ENCODE results near the gene EVA1A. TPM values are rescaled to one million over a fixed set of nuclear protein-coding genes. Genes with fewer than 3 reads are reported as not detected.

Gene EVA1A
- not detected in 2 replicates for total RNA-seq (2014; rRNA removed; shearing (Covaris generic))
- not detected in 2 replicates for total RNA-seq (2022)
- percentile 9 among the genes with signal in this experiment for Bru-seq, nascent RNA
- percentile 7 among the genes with signal in this experiment for BruChase-seq, experiment 1, labeled RNA remaining after a 6-hour chase
- BruChase-seq, experiment 2, labeled RNA remaining after a 2-hour chase: percentile 8 among the genes with signal in this experiment
- long read RNA-seq: 0 reads

DNA sequence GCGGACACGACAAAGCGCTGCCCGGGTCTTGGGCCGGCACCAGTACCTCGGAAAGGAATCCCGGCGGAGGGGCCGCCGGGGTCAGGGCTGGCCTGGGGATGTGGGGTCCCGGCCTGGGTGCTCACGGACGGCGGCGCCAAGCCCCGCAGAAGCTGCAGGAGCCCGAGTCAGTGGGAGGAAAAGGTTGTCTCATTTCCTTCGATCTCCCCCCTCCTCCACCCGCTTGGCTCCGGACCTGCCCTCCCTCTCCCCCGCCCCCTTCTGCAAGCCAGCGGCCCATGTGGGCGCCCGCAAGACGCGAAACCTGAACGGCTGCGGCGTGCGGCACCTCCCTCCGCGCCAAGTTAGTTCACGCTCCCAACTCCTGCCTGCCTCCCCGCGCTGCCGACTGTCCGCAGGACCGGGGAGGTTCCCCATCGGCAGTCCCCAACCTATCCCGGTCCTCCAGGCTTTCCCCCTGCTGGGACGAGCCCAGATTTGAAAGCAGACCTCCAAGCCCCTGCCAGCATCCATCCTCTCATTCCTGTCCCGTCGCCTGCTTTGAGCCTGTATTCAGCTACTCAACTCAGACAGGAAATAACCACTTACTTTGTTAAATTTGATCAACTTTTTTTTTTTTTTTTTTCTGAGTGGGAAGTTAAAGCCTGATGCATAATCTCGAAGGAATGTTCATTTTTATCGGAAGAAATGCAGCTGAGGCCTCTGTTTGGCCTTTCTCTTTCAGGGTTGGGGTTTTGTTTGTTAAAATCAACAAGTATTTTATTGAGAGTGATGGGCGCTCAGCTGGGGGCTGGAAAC is at the start of gene EVA1A:
Gene EVA1A (minus strand): TSS at position 172 of the 798 bp plus-strand sequence. CDS start 42,799 bp downstream, outside the sequence.
- no peaks in the 10 kb centered on the region for H3K79me2 ChIP-seq (ENCODE audit: insufficient read depth, low read depth, low read length)

GRCh38 chr2:75609937-75610508 is 49.3 kb upstream of the EVA1A start:
- Histone ChIP-seq H3K9me2 (ENCODE audit: insufficient read depth, low read length) (no peaks in the 10 kb centered on the region), H2AFZ (ENCODE audit: low read length) (no peak overlapping the region), H3K9me3 (ENCODE audit: low read length) (no peaks in the 10 kb centered on the region), H4K20me1 (ENCODE audit: insufficient read depth, low read length) (no peaks in the 10 kb centered on the region), H3K4me1 (ENCODE audit: insufficient read depth, low read length, poor library complexity, severe bottlenecking) (no peaks in the 10 kb centered on the region), H3K36me3 (ENCODE audit: insufficient read depth, low read length) (no peaks in the 10 kb centered on the region), H3K4me2 (ENCODE audit: low read length) (no peak overlapping the region), H3K4me3 (ENCODE audit: low read depth, low read length, poor library complexity, severe bottlenecking) (no peak overlapping the region), H3K79me2 (ENCODE audit: insufficient read depth, low read depth, low read length) (no peaks in the 10 kb centered on the region), H3K27ac (ENCODE audit: low read depth, low read length, poor library complexity, severe bottlenecking) (no peak overlapping the region)
- ChIA-PET CTCF (ENCODE audit: unreplicated experiment) (no interaction called here), POLR2A (interaction anchor here (0.6 kb wide), 1 partner anchor 78 kb away, joined by 3 read pairs; no protein-coding TSS in a partner anchor)
- TF ChIP-seq, protein P1, sequence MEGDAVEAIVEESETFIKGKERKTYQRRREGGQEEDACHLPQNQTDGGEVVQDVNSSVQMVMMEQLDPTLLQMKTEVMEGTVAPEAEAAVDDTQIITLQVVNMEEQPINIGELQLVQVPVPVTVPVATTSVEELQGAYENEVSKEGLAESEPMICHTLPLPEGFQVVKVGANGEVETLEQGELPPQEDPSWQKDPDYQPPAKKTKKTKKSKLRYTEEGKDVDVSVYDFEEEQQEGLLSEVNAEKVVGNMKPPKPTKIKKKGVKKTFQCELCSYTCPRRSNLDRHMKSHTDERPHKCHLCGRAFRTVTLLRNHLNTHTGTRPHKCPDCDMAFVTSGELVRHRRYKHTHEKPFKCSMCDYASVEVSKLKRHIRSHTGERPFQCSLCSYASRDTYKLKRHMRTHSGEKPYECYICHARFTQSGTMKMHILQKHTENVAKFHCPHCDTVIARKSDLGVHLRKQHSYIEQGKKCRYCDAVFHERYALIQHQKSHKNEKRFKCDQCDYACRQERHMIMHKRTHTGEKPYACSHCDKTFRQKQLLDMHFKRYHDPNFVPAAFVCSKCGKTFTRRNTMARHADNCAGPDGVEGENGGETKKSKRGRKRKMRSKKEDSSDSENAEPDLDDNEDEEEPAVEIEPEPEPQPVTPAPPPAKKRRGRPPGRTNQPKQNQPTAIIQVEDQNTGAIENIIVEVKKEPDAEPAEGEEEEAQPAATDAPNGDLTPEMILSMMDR (conservative IDR thresholded peaks at IDR 0.05; ENCODE audit: low read length): no peak
- no peak for TF ChIP-seq EZH2phosphoT487 (IDR thresholded peaks at IDR 0.05; ENCODE audit: borderline replicate concordance, low read depth, low read length)
- BruUV-seq (replicated peaks): no TSS peak
- intact Hi-C loops (cut with micrococcal nuclease; ENCODE audit: unreplicated experiment): loop anchor here (5.0 to 10.0 kb wide), 2 partner anchors 145 to 548 kb away; no protein-coding TSS in a partner anchor
- DNase-seq (ENCODE audit: low spot score): no peak

More for the DNA sequence above, at the start of gene EVA1A:
- H3K9me2 ChIP-seq (ENCODE audit: insufficient read depth, low read length): no peaks in the 10 kb centered on the region
- DNase-seq (ENCODE audit: low spot score): no peak
- no TSS peak for BruUV-seq (replicated peaks)
- H3K4me1 ChIP-seq (ENCODE audit: insufficient read depth, low read length, poor library complexity, severe bottlenecking): no peaks in the 10 kb centered on the region
- intact Hi-C loops (cut with micrococcal nuclease; ENCODE audit: unreplicated experiment): no loop called here
- no peak within 1 kb of the TSS for H3K4me3 ChIP-seq (ENCODE audit: low read depth, low read length, poor library complexity, severe bottlenecking)
- POLR2A ChIA-PET: interaction anchor here (0.6 kb wide), 1 partner anchor 737 kb away, joined by 3 read pairs; no protein-coding TSS in a partner anchor
- no peaks in the 10 kb centered on the region for H4K20me1 ChIP-seq (ENCODE audit: insufficient read depth, low read length)
- H3K27ac ChIP-seq (ENCODE audit: low read depth, low read length, poor library complexity, severe bottlenecking): no peak within 1 kb of the TSS
- CTCF ChIA-PET (ENCODE audit: unreplicated experiment): no interaction called here
- no peak within 1 kb of the TSS for H2AFZ ChIP-seq (ENCODE audit: low read length)
- H3K36me3 ChIP-seq (ENCODE audit: insufficient read depth, low read length): no peaks in the 10 kb centered on the region
- no peaks in the 10 kb centered on the region for H3K9me3 ChIP-seq (ENCODE audit: low read length)
- no peak for TF ChIP-seq EZH2phosphoT487 (IDR thresholded peaks at IDR 0.05; ENCODE audit: borderline replicate concordance, low read depth, low read length)
- TF ChIP-seq, protein P1 (conservative IDR thresholded peaks at IDR 0.05; ENCODE audit: low read length): no peak
- H3K4me2 ChIP-seq (ENCODE audit: low read length): no peak within 1 kb of the TSS
